Measurements from ENCODE around the gene NEAT1. TPM values are rescaled to one million over a fixed set of nuclear protein-coding genes. Genes with fewer than 3 reads are reported as not detected.

NEAT1 gene
- total and polyA plus RNA-seq, 9 of the 15 experiments (the other 6 are each of a cell fraction or from before 2014, with no cell fraction given): 20.1 to 389 (median 62.8) TPM

GRCh38 chr11:65421794-65422632, 585 bp upstream of the NEAT1 start (continued):
- peak; percentile 98 for TF ChIP-seq ATF2 (CRISPR knock-in tag; IDR thresholded peaks at IDR 0.05)
- TF ChIP-seq EWSR1 (IDR thresholded peaks at IDR 0.05; ENCODE audit: borderline replicate concordance, low read depth, partially characterized antibody): no peak
- peak; percentile 86 for TF ChIP-seq OTX1 (CRISPR knock-in tag; IDR thresholded peaks at IDR 0.05)
- peak in 1 of 2 experiments; percentile 50; a peak in 2 of 4 replicates for TF ChIP-seq MLX (CRISPR knock-in tag; conservative IDR thresholded peaks at IDR 0.05)
- peak; percentile 59; the same call in 1 of the 2 replicates for TF ChIP-seq SOX6 (IDR thresholded peaks at IDR 0.05)
- peak; percentile 87; the same call in 1 of the 2 replicates for TF ChIP-seq RB1 (IDR thresholded peaks at IDR 0.05; ENCODE audit: low read depth)
- no peak for TF ChIP-seq LARP7 (IDR thresholded peaks at IDR 0.05)
- TF ChIP-seq ZNF133 (CRISPR knock-in tag; IDR thresholded peaks at IDR 0.05): peak; percentile 79; the same call in 1 of the 2 replicates
- TF ChIP-seq NCOA1 (IDR thresholded peaks at IDR 0.05; ENCODE audit: low read depth): peak; percentile 66; the same call in 1 of the 2 replicates
- peak; percentile 69; the same call in 1 of the 2 replicates for TF ChIP-seq NR2F6 (CRISPR knock-in tag; IDR thresholded peaks at IDR 0.05)
- no peak for TF ChIP-seq ZNF740 (CRISPR knock-in tag; IDR thresholded peaks at IDR 0.05)
- 0 out of 4 replicates have a peak, but pooled peaks of 1 of the 2 experiments have one; percentile 19 for TF ChIP-seq ZNF740 (tag; IDR thresholded peaks at IDR 0.05)
- TF ChIP-seq E2F3 (CRISPR knock-in tag; IDR thresholded peaks at IDR 0.05): peak; percentile 77
- no peak for TF ChIP-seq SMAD2 (IDR thresholded peaks at IDR 0.05; ENCODE audit: low read depth, low read length)
- TF ChIP-seq NFE2 (IDR thresholded peaks at IDR 0.05; ENCODE audit: low read depth): no peak; the same call in 1 of the 2 replicates
- 0 out of 2 replicates have a peak, but pooled peaks have one; percentile 11 for TF ChIP-seq HDAC2 (IDR thresholded peaks at IDR 0.05)
- TF ChIP-seq ZNF707 (CRISPR knock-in tag; conservative IDR thresholded peaks at IDR 0.05): 0 out of 2 replicates have a peak, but pooled peaks have one; percentile 50
- 0 out of 2 replicates have a peak, but pooled peaks have one; percentile 39 for TF ChIP-seq ZNF174 (CRISPR knock-in tag; IDR thresholded peaks at IDR 0.05)
- 0 out of 2 replicates have a peak, but pooled peaks have one; percentile 32 for TF ChIP-seq CEBPG (CRISPR knock-in tag; IDR thresholded peaks at IDR 0.05)
- TF ChIP-seq CEBPG (tag; conservative IDR thresholded peaks at IDR 0.05 in 1 of 2, IDR thresholded peaks at IDR 0.05 in 1 of 2): no peak
- TF ChIP-seq ZNF592 (IDR thresholded peaks at IDR 0.05): no peak

All from K562 (cell line).